HG03103 (cell line): ENCODE data around the gene CBL.

Source experiments
- ATAC-seq: cut with Tn5 transposase; IDR thresholded peaks from one replicate; pipeline ENCODE4 v1.9.1; 2021; ENCODE audit warnings: low read depth; ENCODE audit not compliant: unreplicated experiment

Gene CBL

GRCh38 chr11:119262668-119263351 is 56.7 kb downstream of the CBL start:
- ATAC-seq: no peak

GRCh38 chr11:119263352-119263940 is 57.3 kb downstream of the CBL start:
- no peak for ATAC-seq

- ATAC-seq: no peak
Measured at GRCh38 chr11:119266063-119266462, 59.9 kb downstream of the CBL start.

- no peak for ATAC-seq
Measured at GRCh38 chr11:119266517-119267255, 60.5 kb downstream of the CBL start.

DNA sequence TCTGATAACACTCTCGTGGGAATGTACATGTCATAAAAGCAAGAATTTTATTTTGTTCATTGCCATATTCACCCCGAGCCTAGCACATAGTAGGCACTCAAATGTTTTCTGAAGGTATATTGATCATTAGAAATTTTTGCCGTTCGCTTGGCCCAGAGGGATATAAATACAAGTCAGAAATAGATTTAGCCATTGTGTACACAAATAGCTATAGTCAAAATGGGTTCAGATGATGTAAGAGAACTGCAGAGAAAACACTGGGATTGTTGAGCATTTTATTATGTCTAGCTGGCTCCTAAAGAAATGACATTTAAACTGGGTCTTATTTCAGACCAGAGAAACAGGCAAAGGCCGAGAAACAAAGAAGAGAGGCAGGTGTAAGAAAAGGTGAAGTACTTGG is 61.5 kb downstream of the CBL start:
- no peak for ATAC-seq

- no peak for ATAC-seq
Measured at GRCh38 chr11:119273721-119274120, 67.6 kb downstream of the CBL start.

GRCh38 chr11:119277660-119278059 is 71.5 kb downstream of the CBL start:
- no peak for ATAC-seq

DNA sequence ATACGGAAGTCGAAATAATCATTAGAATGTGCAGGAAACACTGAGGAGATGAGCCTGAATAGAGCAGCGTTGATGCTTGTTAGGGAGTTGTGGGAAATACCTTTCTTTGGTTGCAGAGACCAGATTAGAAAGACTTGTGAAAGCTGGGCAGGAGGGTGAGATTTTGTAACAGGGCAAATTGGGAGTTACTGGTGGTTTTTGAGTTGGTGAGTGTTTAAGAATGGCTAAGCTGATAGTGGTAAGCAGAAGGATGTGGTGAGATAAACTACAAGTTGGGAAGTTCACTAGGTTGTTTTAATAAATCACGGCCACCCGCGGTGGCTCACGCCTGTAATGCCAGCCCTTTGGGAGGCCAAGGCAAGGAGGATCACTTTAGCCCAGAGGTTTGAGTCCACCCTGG is 76.4 kb downstream of the CBL start:
- ATAC-seq: no peak

- ATAC-seq: no peak
Measured at GRCh38 chr11:119284344-119285157, 78.4 kb downstream of the CBL start.

- ATAC-seq: no peak
Measured at GRCh38 chr11:119285431-119285830, 79.3 kb downstream of the CBL start.

- ATAC-seq: no peak
Measured at GRCh38 chr11:119288219-119288618, 82.1 kb downstream of the CBL start.

DNA sequence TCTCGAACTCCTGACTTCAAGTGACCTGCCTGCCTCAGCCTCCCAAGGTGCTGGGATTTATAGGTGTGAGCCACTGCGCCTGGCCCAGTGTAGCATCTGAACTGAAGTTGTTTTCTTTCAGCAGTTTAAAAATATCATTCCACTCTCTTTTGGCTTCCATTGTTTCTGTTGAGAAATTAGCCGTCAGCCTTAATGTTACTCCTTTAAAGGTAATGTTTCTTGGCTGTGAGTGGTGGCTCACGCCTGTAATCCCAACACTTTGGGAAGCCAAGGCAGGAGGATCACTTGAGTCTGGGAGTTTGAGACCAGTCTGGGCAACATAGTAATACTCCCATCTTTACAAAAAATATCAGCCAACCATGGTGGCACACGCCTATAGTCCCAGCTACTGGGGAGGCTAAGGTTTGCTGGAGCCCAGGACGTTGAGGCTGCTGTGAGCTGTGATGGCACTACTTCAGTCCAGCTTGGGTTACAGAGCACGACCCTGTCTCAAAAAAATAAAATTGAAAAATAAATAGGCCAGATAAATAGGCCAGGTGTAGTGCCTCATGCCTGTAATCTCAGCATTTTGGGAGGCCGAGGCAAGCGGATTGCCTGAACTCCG is 84.9 kb downstream of the CBL start:
- no peak for ATAC-seq

- ATAC-seq: no peak
Measured at GRCh38 chr11:119293461-119293860, 87.3 kb downstream of the CBL start.

DNA sequence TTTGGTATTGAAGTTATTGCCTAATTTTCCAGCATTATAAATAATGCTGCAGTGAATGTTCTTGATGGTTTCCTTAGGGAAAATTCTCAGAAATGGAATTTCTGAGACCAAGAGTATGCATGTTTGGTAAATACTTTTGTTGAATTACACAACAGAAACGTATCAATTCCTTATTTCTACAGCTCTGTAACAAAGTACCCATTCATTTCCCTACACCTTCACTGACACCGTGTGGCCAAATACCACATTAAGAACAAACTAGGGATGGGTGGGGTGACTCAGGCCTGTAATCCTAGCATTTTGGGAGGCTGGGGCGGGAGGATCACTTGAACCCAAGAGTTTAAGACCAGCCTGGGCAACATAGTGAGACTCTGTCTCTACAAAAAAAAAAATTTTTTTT is 89.0 kb downstream of the CBL start:
- no peak for ATAC-seq

DNA sequence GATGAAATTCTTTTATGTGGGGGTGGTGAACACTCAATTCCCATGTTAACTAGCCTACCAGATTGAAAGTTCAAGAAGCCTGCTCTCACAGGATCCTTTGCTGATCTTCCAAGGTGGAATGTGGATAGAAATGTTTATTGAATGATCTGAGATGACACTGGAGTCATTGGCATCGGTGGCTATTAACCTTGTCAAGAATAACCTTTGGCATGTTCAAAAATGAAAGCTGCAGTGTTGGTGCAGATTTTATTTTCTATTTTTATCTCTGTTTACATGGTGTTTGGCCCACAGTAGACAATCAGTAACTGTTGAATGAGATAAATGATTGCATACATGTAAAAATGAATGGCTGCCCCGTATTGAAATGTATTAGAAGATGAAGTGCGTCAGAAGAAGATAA is 91.8 kb downstream of the CBL start:
- no peak for ATAC-seq

GRCh38 chr11:119298726-119299125 is 92.6 kb downstream of the CBL start:
- ATAC-seq: no peak

DNA sequence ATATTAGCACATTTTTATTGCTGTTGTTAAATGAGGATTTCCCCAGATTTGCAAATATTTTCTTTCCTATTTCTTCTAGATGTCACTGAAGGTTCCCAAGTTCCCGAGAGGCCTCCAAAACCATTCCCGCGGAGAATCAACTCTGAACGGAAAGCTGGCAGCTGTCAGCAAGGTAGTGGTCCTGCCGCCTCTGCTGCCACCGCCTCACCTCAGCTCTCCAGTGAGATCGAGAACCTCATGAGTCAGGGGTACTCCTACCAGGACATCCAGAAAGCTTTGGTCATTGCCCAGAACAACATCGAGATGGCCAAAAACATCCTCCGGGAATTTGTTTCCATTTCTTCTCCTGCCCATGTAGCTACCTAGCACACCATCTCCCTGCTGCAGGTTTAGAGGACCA is 93.3 kb downstream of the CBL start:
- no peak for ATAC-seq

DNA sequence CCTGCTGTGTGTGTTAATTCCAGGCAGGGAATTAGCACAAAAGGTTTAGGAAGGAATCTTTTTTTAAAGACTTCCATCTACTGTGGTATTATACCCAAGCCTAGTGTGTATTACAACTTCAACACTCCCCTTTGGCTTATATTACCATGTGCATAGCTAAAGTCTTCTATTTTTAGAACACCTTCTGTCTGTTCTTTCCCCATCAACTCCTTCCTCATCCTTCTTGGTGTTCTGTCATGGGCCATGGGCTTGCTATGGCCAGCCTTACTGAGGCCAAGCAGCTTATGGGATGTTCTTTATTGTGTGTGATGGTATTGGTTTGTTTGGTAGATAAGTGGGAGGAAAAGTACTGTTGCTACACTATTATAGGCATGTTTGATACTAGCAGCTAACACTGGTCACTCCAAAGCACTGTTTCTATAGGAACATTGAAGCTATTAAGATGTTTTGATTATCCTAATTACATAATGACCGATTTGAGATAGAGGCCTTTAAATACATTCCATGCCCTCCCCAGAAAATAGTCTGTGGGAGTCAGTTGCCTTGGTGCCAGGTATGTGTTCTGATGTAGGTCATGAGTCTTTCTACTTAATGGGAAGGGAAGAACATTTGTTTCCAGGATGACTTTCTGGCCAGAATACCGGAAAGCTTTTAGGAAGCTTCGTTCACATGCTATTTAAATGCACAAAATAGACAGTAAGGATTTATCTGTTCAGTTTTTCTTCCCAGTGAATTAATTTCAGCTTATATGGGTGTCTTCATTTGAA is 94.2 kb downstream of the CBL start:
- no peak for ATAC-seq

- ATAC-seq: no peak
Measured at GRCh38 chr11:119303227-119303718, 97.1 kb downstream of the CBL start.
